ENCODE measurements around the gene ADH1C. TPM values are rescaled to one million over a fixed set of nuclear protein-coding genes. Genes with fewer than 3 reads are reported as not detected.

ADH1C gene
- total and polyA plus RNA-seq, 9 of the 15 experiments (the other 6 are each of a cell fraction or from before 2014, with no cell fraction given) = 0.40 TPM; not detected in 8

DNA sequence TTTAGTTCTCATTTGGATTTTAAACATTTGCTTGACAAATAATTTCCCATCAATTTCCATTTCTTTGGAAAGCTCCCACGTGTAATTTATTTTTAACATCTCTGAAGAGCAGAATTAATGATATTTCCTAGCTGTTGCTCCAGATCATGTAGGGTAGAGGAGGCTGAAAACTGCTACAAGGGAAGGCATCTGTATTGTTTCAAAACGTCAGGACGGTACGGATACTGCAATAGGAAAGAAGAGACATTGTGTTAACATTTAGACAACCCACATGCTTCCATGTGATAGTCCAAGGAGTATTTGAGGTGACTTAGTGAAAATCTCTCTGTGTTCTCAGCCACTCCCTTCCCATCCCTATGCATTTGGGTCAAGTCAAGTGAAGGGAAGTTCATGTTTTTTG is 16.0 kb downstream of the ADH1C start:
- ChIA-PET POLR2A (no interaction called here), CTCF (ENCODE audit: low intra/inter-chr PET ratio) (no interaction called here)
- Histone ChIP-seq H3K4me2 (ENCODE audit: insufficient read depth, low read length) (no peak overlapping the region), H3K4me3 (no peak overlapping the region), H3K4me1 (replicated peaks in 1 of 2; ENCODE audit: control insufficient read depth in 2 of 2, insufficient read depth in 2 of 2, low read length in 2 of 2) (no peaks in the 10 kb centered on the region), H3K79me2 (ENCODE audit: control insufficient read depth, insufficient read depth, low read length) (no peaks in the 10 kb centered on the region), H3K36me3 (ENCODE audit: control insufficient read depth, insufficient read depth, low read length) (no peaks in the 10 kb centered on the region), H3K9me1 (ENCODE audit: control insufficient read depth, insufficient read depth, low read length) (no peaks in the 10 kb centered on the region), H2AFZ (ENCODE audit: low read depth, low read length) (no peak overlapping the region), H3K27me3 (ENCODE audit: control insufficient read depth in 2 of 2, insufficient read depth in 2 of 2, low read length in 2 of 2) (no peaks in the 10 kb centered on the region), H3K9me3 (replicated peaks; ENCODE audit: control insufficient read depth, insufficient read depth, low read depth, low read length) (no peaks in the 10 kb centered on the region), H3K9ac (ENCODE audit: insufficient read depth in 1 of 2, low read depth in 2 of 2, low read length in 2 of 2) (no peak overlapping the region), H3K27ac (ENCODE audit: extremely low read depth, low read depth, low read length) (no peak overlapping the region), H4K20me1 (replicated peaks; ENCODE audit: control insufficient read depth, insufficient read depth, low read length) (no peaks in the 10 kb centered on the region)
- FAIRE-seq (no peak), ATAC-seq (no peak), DNase-seq (ENCODE audit: extremely low read depth in 1 of 4, low spot score in 3 of 4) (no peak)
- 1% methylated on average over 4 of the region's 4 CpGs for WGBS (ENCODE audit: insufficient coverage, low coverage, missing lambda C conversion rate)
- in situ Hi-C loops (cut with MboI) (no loop called here), intact Hi-C loops (cut with micrococcal nuclease) (no loop called here)
- BruUV-seq (replicated peaks) = no TSS peak
- TF ChIP-seq ZNF124 (CRISPR knock-in tag; IDR thresholded peaks at IDR 0.05) (no peak), LCOR (CRISPR knock-in tag; IDR thresholded peaks at IDR 0.05) (no peak), NFIX (CRISPR knock-in tag; IDR thresholded peaks at IDR 0.05; ENCODE audit: low read depth) (no peak), NCOR1 (IDR thresholded peaks at IDR 0.05) (no peak), RAD51 (IDR thresholded peaks at IDR 0.05; ENCODE audit: borderline replicate concordance, low read depth) (no peak), ZMIZ1 (IDR thresholded peaks at IDR 0.05; ENCODE audit: low read depth in 2 of 2, low read length in 2 of 2) (no peak), TAL1 (IDR thresholded peaks at IDR 0.05) (no peak), ETV1 (tag; conservative IDR thresholded peaks at IDR 0.05; ENCODE audit: low read depth) (no peak)
- TF ChIP-seq, protein P1, sequence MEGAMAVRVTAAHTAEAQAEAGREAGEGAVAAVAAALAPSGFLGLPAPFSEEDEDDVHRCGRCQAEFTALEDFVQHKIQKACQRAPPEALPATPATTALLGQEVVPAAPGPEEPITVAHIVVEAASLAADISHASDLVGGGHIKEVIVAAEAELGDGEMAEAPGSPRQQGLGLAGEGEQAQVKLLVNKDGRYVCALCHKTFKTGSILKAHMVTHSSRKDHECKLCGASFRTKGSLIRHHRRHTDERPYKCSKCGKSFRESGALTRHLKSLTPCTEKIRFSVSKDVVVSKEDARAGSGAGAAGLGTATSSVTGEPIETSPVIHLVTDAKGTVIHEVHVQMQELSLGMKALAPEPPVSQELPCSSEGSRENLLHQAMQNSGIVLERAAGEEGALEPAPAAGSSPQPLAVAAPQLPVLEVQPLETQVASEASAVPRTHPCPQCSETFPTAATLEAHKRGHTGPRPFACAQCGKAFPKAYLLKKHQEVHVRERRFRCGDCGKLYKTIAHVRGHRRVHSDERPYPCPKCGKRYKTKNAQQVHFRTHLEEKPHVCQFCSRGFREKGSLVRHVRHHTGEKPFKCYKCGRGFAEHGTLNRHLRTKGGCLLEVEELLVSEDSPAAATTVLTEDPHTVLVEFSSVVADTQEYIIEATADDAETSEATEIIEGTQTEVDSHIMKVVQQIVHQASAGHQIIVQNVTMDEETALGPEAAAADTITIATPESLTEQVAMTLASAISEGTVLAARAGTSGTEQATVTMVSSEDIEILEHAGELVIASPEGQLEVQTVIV (CRISPR knock-in tag; IDR thresholded peaks at IDR 0.05; ENCODE audit: borderline replicate concordance) = no peak
- TF ChIP-seq, protein P2, sequence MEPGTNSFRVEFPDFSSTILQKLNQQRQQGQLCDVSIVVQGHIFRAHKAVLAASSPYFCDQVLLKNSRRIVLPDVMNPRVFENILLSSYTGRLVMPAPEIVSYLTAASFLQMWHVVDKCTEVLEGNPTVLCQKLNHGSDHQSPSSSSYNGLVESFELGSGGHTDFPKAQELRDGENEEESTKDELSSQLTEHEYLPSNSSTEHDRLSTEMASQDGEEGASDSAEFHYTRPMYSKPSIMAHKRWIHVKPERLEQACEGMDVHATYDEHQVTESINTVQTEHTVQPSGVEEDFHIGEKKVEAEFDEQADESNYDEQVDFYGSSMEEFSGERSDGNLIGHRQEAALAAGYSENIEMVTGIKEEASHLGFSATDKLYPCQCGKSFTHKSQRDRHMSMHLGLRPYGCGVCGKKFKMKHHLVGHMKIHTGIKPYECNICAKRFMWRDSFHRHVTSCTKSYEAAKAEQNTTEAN (CRISPR knock-in tag; IDR thresholded peaks at IDR 0.05) = no peak
- TF ChIP-seq, protein P3, sequence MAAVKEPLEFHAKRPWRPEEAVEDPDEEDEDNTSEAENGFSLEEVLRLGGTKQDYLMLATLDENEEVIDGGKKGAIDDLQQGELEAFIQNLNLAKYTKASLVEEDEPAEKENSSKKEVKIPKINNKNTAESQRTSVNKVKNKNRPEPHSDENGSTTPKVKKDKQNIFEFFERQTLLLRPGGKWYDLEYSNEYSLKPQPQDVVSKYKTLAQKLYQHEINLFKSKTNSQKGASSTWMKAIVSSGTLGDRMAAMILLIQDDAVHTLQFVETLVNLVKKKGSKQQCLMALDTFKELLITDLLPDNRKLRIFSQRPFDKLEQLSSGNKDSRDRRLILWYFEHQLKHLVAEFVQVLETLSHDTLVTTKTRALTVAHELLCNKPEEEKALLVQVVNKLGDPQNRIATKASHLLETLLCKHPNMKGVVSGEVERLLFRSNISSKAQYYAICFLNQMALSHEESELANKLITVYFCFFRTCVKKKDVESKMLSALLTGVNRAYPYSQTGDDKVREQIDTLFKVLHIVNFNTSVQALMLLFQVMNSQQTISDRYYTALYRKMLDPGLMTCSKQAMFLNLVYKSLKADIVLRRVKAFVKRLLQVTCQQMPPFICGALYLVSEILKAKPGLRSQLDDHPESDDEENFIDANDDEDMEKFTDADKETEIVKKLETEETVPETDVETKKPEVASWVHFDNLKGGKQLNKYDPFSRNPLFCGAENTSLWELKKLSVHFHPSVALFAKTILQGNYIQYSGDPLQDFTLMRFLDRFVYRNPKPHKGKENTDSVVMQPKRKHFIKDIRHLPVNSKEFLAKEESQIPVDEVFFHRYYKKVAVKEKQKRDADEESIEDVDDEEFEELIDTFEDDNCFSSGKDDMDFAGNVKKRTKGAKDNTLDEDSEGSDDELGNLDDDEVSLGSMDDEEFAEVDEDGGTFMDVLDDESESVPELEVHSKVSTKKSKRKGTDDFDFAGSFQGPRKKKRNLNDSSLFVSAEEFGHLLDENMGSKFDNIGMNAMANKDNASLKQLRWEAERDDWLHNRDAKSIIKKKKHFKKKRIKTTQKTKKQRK (IDR thresholded peaks at IDR 0.05; ENCODE audit: borderline replicate concordance, low read depth, low read length) = no peak
